A549 (cell line): Measurements from ENCODE around the gene SLC39A2. TPM values are rescaled to one million over a fixed set of nuclear protein-coding genes. Genes with fewer than 3 reads are reported as not detected.

Source experiments
- ATAC-seq, 2 experiments: fragments of 200-7000 bp in 1 of 2; fragments of >200 bp in 1 of 2; cut with Nextera tagmentation in 1 of 2; cut with Tn5 transposase in 1 of 2; 3 replicates each; pipeline versions ENCODE4 v1.8.0 to v1.9.1; 2018 to 2020; ENCODE audit warnings: mild to moderate bottlenecking in 1 of 2, moderate library complexity in 1 of 2
- CTCF ChIA-PET: fragments of 300-600 bp; sonication (Branson Sonifier 250); formaldehyde crosslinking; extraction: SDS; loops from one replicate; lab custom pipeline; 2021; ENCODE audit warnings: antibody characterized with exemption, inconsistent platforms; lab: Yijun Ruan, JAX
- POLR2A ChIA-PET: fragments of 350-600 bp; formaldehyde crosslinking; extraction: SDS; loops from one replicate; lab custom pipeline; 2021; ENCODE audit warnings: antibody characterized with exemption, inconsistent platforms; lab: Yijun Ruan, JAX
- DNase-seq, 2 experiments: peaks; one replicate each; pipeline versions ENCODE4 v3.0.0 to v3.0.0-alpha.2; 2011 to 2016; ENCODE audit warnings: low read depth in 1 of 2, low spot score in 1 of 2
- FAIRE-seq: peaks from 2 replicates; lab custom pipeline; 2011; peaks lifted over from hg19 to GRCh38; lab: Jason Lieb, UNC
- H3K27ac ChIP-seq, 2 experiments: fragments of >200 bp; sonication (Bioruptor Twin); formaldehyde crosslinking; 3 replicates each; pipeline ENCODE4 v1.5.1; 2016 to 2017
- H3K4me1 ChIP-seq: fragments of >200 bp; sonication (Bioruptor Twin); formaldehyde crosslinking; 3 replicates; pipeline ENCODE4 v1.6.1; 2016
- H3K4me2 ChIP-seq: fragments of >200 bp; sonication (Bioruptor Twin); formaldehyde crosslinking; 3 replicates; pipeline ENCODE4 v1.6.1; 2016
- H3K4me3 ChIP-seq: fragments of >200 bp; sonication (Bioruptor Twin); formaldehyde crosslinking; 3 replicates; pipeline ENCODE4 v1.5.1; 2016
- H3K9me3 ChIP-seq: fragments of >200 bp; sonication (Bioruptor Twin); formaldehyde crosslinking; 3 replicates; pipeline ENCODE4 v1.6.1; 2016
- BHLHE40 ChIP-seq: IDR thresholded peaks from 2 replicates; pipeline ENCODE4 v1.6.1; 2012; ENCODE audit warnings: low read depth, low read length, inconsistent platforms
- CBX2 ChIP-seq: fragments of 200-600 bp; sonication (generic); IDR thresholded peaks from 2 replicates; pipeline ENCODE4 v1.6.1; 2016; ENCODE audit warnings: low read depth, mild to moderate bottlenecking, borderline replicate concordance
- CBX8 ChIP-seq: fragments of 200-600 bp; sonication (generic); IDR thresholded peaks from 2 replicates; pipeline ENCODE4 v1.6.1; 2016
- CEBPB ChIP-seq, 2 experiments: fragments of >200 bp in 1 of 2; sonication (Bioruptor Twin) in 1 of 2; formaldehyde crosslinking in 1 of 2; IDR thresholded peaks; 2 replicates each; pipeline ENCODE4 v1.6.1; 2012 to 2016
- CHD4 ChIP-seq: fragments of 200-600 bp; sonication (generic); IDR thresholded peaks from 2 replicates; pipeline ENCODE4 v1.6.1; 2016; ENCODE audit warnings: antibody characterized with exemption, mild to moderate bottlenecking, borderline replicate concordance
- CTCF ChIP-seq: fragments of >200 bp; sonication (Bioruptor Twin); formaldehyde crosslinking; IDR thresholded peaks from 3 replicates; pipeline ENCODE4 v1.5.1; 2016
- EHF ChIP-seq: fragments of 250-450 bp; sonication (Bioruptor Pico); IDR thresholded peaks from 2 replicates; pipeline ENCODE4 v1.5.0; 2020; ENCODE audit warnings: mild to moderate bottlenecking
- EHMT2 ChIP-seq: fragments of 200-600 bp; sonication (generic); IDR thresholded peaks from 2 replicates; pipeline ENCODE4 v1.6.1; 2016; ENCODE audit warnings: antibody characterized with exemption, low read depth, mild to moderate bottlenecking, moderate library complexity
- EP300 ChIP-seq, 2 experiments: fragments of >200 bp; sonication (Bioruptor Twin); formaldehyde crosslinking; IDR thresholded peaks; 2 replicates in 1 of 2; 3 replicates in 1 of 2; pipeline ENCODE4 v1.6.1; 2016 to 2017
- ESRRA ChIP-seq: fragments of 150-350 bp; IDR thresholded peaks from 2 replicates; pipeline ENCODE4 v1.6.1; 2014; ENCODE audit warnings: mild to moderate bottlenecking, low read length, borderline replicate concordance
- FOSB ChIP-seq: fragments of 250-450 bp; sonication (Bioruptor Pico); IDR thresholded peaks from 2 replicates; pipeline ENCODE4 v1.5.0; 2020; ENCODE audit warnings: mild to moderate bottlenecking, moderate library complexity
- FOXS1 ChIP-seq: fragments of 250-450 bp; sonication (Bioruptor Pico); IDR thresholded peaks from 2 replicates; pipeline ENCODE4 v1.5.0; 2020; ENCODE audit warnings: mild to moderate bottlenecking, moderate library complexity
- GATA3 ChIP-seq: IDR thresholded peaks from 2 replicates; pipeline ENCODE4 v1.6.1; 2012; ENCODE audit warnings: borderline replicate concordance
- HES2 ChIP-seq: fragments of >200 bp; sonication (Bioruptor Twin); formaldehyde crosslinking; IDR thresholded peaks from 2 replicates; pipeline ENCODE4 v1.6.1; 2016
- HMGXB4 ChIP-seq: fragments of 250-450 bp; sonication (Bioruptor Pico); IDR thresholded peaks from 2 replicates; pipeline ENCODE4 v1.5.0; 2021; ENCODE audit warnings: mild to moderate bottlenecking, moderate library complexity, borderline replicate concordance
- HOXA7 ChIP-seq: fragments of 250-450 bp; sonication (Bioruptor Pico); IDR thresholded peaks from 2 replicates; pipeline ENCODE4 v1.5.0; 2020; ENCODE audit warnings: mild to moderate bottlenecking, moderate library complexity
- MAX ChIP-seq: IDR thresholded peaks from 2 replicates; pipeline ENCODE4 v1.6.1; 2012
- MYC ChIP-seq: IDR thresholded peaks from 2 replicates; pipeline ENCODE4 v1.6.1; 2012; ENCODE audit warnings: mild to moderate bottlenecking, inconsistent platforms, low read length, improper control_type of control experiment, borderline replicate concordance
- POLR2A ChIP-seq: IDR thresholded peaks from 2 replicates; pipeline ENCODE4 v1.6.1; 2012; ENCODE audit warnings: mild to moderate bottlenecking, low read length
- POLR2AphosphoS2 ChIP-seq: conservative IDR thresholded peaks from 2 replicates; pipeline ENCODE4 v1.6.1; 2012; ENCODE audit warnings: low read length, improper control_type of control experiment, inconsistent platforms
- RAD21 ChIP-seq, 2 experiments: fragments of >200 bp in 1 of 2; sonication (Bioruptor Twin) in 1 of 2; formaldehyde crosslinking in 1 of 2; IDR thresholded peaks in 1 of 2; conservative IDR thresholded peaks in 1 of 2; 2 replicates in 1 of 2; 3 replicates in 1 of 2; pipeline ENCODE4 v1.6.1; 2012 to 2018; ENCODE audit warnings: inconsistent platforms in 1 of 2
- RNF2 ChIP-seq: fragments of 200-600 bp; sonication (generic); IDR thresholded peaks from 2 replicates; pipeline ENCODE4 v1.6.1; 2016; ENCODE audit warnings: low read depth, mild to moderate bottlenecking, antibody characterized with exemption, moderate library complexity, borderline replicate concordance
- SMC3 ChIP-seq: fragments of >200 bp; sonication (Bioruptor Twin); formaldehyde crosslinking; IDR thresholded peaks from 3 replicates; pipeline ENCODE4 v1.6.1; 2018; ENCODE audit warnings: inconsistent platforms
- ZNF302 ChIP-seq: fragments of 250-450 bp; sonication (Bioruptor Pico); IDR thresholded peaks from 2 replicates; pipeline ENCODE4 v1.9.0; 2021; ENCODE audit warnings: inconsistent platforms, mild to moderate bottlenecking, moderate library complexity
- WGBS: methylation state at CpG from one replicate; pipeline ENCODE4 v1.1.6; 2017; ENCODE audit errors: missing lambda C conversion rate; 5-methylcytosine and 5-hydroxymethylcytosine counted together
- polyA plus RNA-seq, 4 experiments: library from polyadenylated mRNA; depleted of rRNA in 3 of 4; stranded (reverse); fragments of >200 nt; fragmentation: RNase III in 1 of 4; extraction: RNeasy Plus Mini Kit Qiagen cat#74134 plus additional on column Dnase treatment in 1 of 4; gene quantifications; 2 replicates in 3 of 4; 3 replicates in 1 of 4; pipeline ENCODE4 v1.2.3, GENCODE V29; 2011 to 2017

SLC39A2 gene
- polyA plus RNA-seq, 2 of the 4 experiments (the other 2 are of a cell fraction) = not detected

DNA sequence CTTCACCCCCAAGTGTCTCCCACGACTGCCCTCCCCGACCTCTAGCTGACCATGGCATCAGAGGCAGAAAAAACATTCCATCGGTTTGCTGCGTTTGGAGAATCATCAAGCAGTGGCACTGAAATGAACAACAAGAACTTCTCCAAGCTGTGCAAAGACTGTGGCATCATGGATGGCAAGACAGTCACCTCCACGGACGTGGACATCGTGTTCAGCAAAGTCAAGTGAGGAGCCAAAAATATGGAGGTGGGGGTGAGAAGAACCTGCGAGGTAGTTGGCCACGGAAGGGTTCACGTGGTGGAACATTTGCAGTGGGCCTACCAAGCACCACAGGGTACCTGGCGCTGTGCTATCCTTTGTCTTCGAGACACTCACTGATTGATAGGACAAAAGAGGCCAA is 31.4 kb downstream of the SLC39A2 start:
- FAIRE-seq (no peak), DNase-seq (no peak), ATAC-seq (no peak)
- CTCF ChIA-PET = interaction anchor here (0.7 to 12.5 kb wide), 5 partner anchors 9 to 332 kb away, joined by 3 to 210 read pairs (median 10); no protein-coding TSS in a partner anchor
- 0 out of 3 replicates have a peak, but pooled peaks cover 3% of the 10 kb centered on the region for H3K4me1 ChIP-seq
- H3K4me3 ChIP-seq = no peak overlapping the region
- no peaks in the 10 kb centered on the region for H3K9me3 ChIP-seq
- 59% methylated on average over 12 of the region's 12 CpGs for WGBS
- TF ChIP-seq HES2 (no peak), CHD4 (no peak), FOXS1 (no peak)
- TF ChIP-seq, all 56 proteins: peak for 0
- no peak overlapping the region for H3K4me2 ChIP-seq
- no peak overlapping the region for H3K27ac ChIP-seq
- POLR2A ChIA-PET = no interaction called here

- no peak for FAIRE-seq
- Histone ChIP-seq H3K27ac (no peak overlapping the region), H3K4me1 (no peaks in the 10 kb centered on the region), H3K9me3 (no peaks in the 10 kb centered on the region), H3K4me2 (no peak overlapping the region), H3K4me3 (no peak overlapping the region)
- no peak for DNase-seq
- POLR2A ChIA-PET = no interaction called here
- ATAC-seq = no peak
- CTCF ChIA-PET = interaction anchor here (0.6 to 12.5 kb wide), 8 partner anchors 7 to 574 kb away, joined by 3 to 210 read pairs (median 8); no protein-coding TSS in a partner anchor
- no peak for TF ChIP-seq EP300 (IDR thresholded peaks at IDR 0.05)
- TF ChIP-seq BHLHE40 = no peak
- TF ChIP-seq HES2 = no peak
- TF ChIP-seq SMC3 = no peak
- no peak for TF ChIP-seq EHF (CRISPR knock-in tag)
- TF ChIP-seq HMGXB4 = no peak
- TF ChIP-seq RAD21 (conservative IDR thresholded peaks at IDR 0.05 in 1 of 2, IDR thresholded peaks at IDR 0.05 in 1 of 2) = no peak
- TF ChIP-seq ZNF302 = no peak
- TF ChIP-seq GATA3 = no peak
- TF ChIP-seq EHMT2 = no peak
- no peak for TF ChIP-seq FOSB (CRISPR knock-in tag)
- TF ChIP-seq MYC = no peak
- TF ChIP-seq CBX8 = no peak
- no peak for TF ChIP-seq CBX2
- TF ChIP-seq ESRRA = no peak
- TF ChIP-seq HOXA7 (CRISPR knock-in tag) = no peak
- WGBS = 39% methylated on average over 5 of the region's 5 CpGs
Observed at GRCh38 chr14:21032326-21033132, 33.4 kb downstream of the SLC39A2 start.

GRCh38 chr14:21033133-21033698 is 34.1 kb downstream of the SLC39A2 start:
- ChIA-PET POLR2A (no interaction called here), CTCF (interaction anchor here (0.6 to 12.5 kb wide), 4 partner anchors 17 to 574 kb away, joined by 3 to 210 read pairs (median 12); no protein-coding TSS in a partner anchor)
- Histone ChIP-seq H3K4me1 (no peaks in the 10 kb centered on the region), H3K4me2 (no peak overlapping the region), H3K9me3 (no peaks in the 10 kb centered on the region), H3K27ac (no peak overlapping the region), H3K4me3 (no peak overlapping the region)
- DNase-seq (no peak), ATAC-seq (no peak), FAIRE-seq (no peak)
- 33% methylated on average over 4 of the region's 4 CpGs for WGBS
- TF ChIP-seq EP300 (IDR thresholded peaks at IDR 0.05) (no peak), RAD21 (conservative IDR thresholded peaks at IDR 0.05 in 1 of 2, IDR thresholded peaks at IDR 0.05 in 1 of 2) (no peak), RNF2 (no peak), CHD4 (no peak), CEBPB (IDR thresholded peaks at IDR 0.05) (no peak), POLR2AphosphoS2 (no peak), MAX (no peak), GATA3 (no peak), POLR2A (no peak), CTCF (no peak), ESRRA (no peak), MYC (no peak)
